Breast epithelium (tissue), 4 donors: ENCODE results near the gene SGK2. TPM values are rescaled to one million over a fixed set of nuclear protein-coding genes. Genes with fewer than 3 reads are reported as not detected.

ENCODE experiments used
- DNase-seq, 2 donors: peaks; one replicate each; pipeline ENCODE4 v3.0.0-alpha.2; 2019; ENCODE audit warnings: low spot score in 2 of 2
- H3K27ac ChIP-seq, 2 donors: fragments of 200-600 bp; sonication (generic) in 1 of 2; one replicate each; pipeline ENCODE4 v1.5.1; 2016 to 2019; ENCODE audit warnings: mild to moderate bottlenecking in 1 of 2
- H3K27me3 ChIP-seq, 2 donors: fragments of 200-600 bp; sonication (generic) in 1 of 2; one replicate each; pipeline versions ENCODE4 v1.5.1 to v1.6.0; 2017 to 2019; ENCODE audit warnings: control low read depth in 1 of 2, mild to moderate bottlenecking in 1 of 2
- H3K36me3 ChIP-seq: fragments of 200-600 bp; one replicate; pipeline ENCODE4 v1.5.1; 2019
- H3K4me1 ChIP-seq, 2 donors: fragments of 200-600 bp; sonication (generic); one replicate each; pipeline ENCODE4 v1.5.1; 2016 to 2019; ENCODE audit warnings: control low read depth in 1 of 2
- H3K4me3 ChIP-seq, 3 donors: fragments of 200-600 bp; sonication (generic); 1 replicate in 2 of 3; 2 replicates in 1 of 3; pipeline ENCODE4 v1.5.1; 2016 to 2019; ENCODE audit warnings: mild to moderate bottlenecking in 3 of 3, moderate library complexity in 2 of 3
- H3K9me3 ChIP-seq, 2 donors: fragments of 200-600 bp; sonication (generic) in 1 of 2; one replicate each; pipeline ENCODE4 v1.5.1; 2016 to 2019; ENCODE audit warnings: control low read depth in 1 of 2
- CTCF ChIP-seq, 3 donors: fragments of 450-650 bp; IDR thresholded peaks; one replicate each; pipeline ENCODE4 v1.5.1; 2016 to 2017; ENCODE audit warnings: antibody characterized with exemption in 3 of 3, mild to moderate bottlenecking in 3 of 3, moderate library complexity in 3 of 3
- POLR2A ChIP-seq: fragments of 450-650 bp; IDR thresholded peaks from one replicate; pipeline ENCODE4 v1.6.1; 2016; ENCODE audit warnings: antibody characterized with exemption, mild to moderate bottlenecking, moderate library complexity
- POLR2AphosphoS5 ChIP-seq, 3 donors: sonication (generic); formaldehyde crosslinking; IDR thresholded peaks; one replicate each; pipeline ENCODE4 v1.6.1; 2017; ENCODE audit warnings: antibody characterized with exemption in 3 of 3
- intact Hi-C: fragments of 100-400 bp; cut with DNase I; formaldehyde crosslinking; loops from one replicate; pipeline ENCODE4 v1.15.1; 2023; ENCODE audit warnings: low total_unique reads
- total RNA-seq, 3 donors: library from RNA; depleted of rRNA; stranded (reverse); fragments of >200 nt; gene quantifications; one replicate each; pipeline ENCODE4 v1.1.0, GENCODE V29; 2016

SGK2 gene
- total RNA-seq, 3 donors from 2014 or later = 4.1 to 8.2 (median 6.4) TPM

- Histone ChIP-seq H3K4me1 (no peaks in the 10 kb centered on the region), H3K27me3 (no peaks in the 10 kb centered on the region), H3K36me3 (no peaks in the 10 kb centered on the region), H3K27ac (no peak overlapping the region), H3K9me3 (no peaks in the 10 kb centered on the region), H3K4me3 (no peak overlapping the region)
- DNase-seq = no peak
- TF ChIP-seq POLR2AphosphoS5 (IDR thresholded peaks at IDR 0.05) (no peak), CTCF (IDR thresholded peaks at IDR 0.05) (no peak), POLR2A (no peak)
- intact Hi-C loops = loop anchor here (2.0 kb wide), 1 partner anchor 77 kb away; no protein-coding TSS in a partner anchor
Observed at GRCh38 chr20:43571310-43571709, 12.5 kb downstream of the SGK2 start.

GRCh38 chr20:43571771-43572170, 12.9 kb downstream of the SGK2 start:
- intact Hi-C loops = loop anchor here (2.0 kb wide), 1 partner anchor 77 kb away; no protein-coding TSS in a partner anchor
- H3K4me1 ChIP-seq = no peaks in the 10 kb centered on the region
- no peaks in the 10 kb centered on the region for H3K9me3 ChIP-seq
- H3K27ac ChIP-seq = no peak overlapping the region
- DNase-seq = no peak
- no peak for TF ChIP-seq POLR2A
- no peak for TF ChIP-seq CTCF (IDR thresholded peaks at IDR 0.05)
- no peak for TF ChIP-seq POLR2AphosphoS5 (IDR thresholded peaks at IDR 0.05)
- H3K36me3 ChIP-seq = no peaks in the 10 kb centered on the region
- no peaks in the 10 kb centered on the region for H3K27me3 ChIP-seq
- H3K4me3 ChIP-seq = no peak overlapping the region

- Histone ChIP-seq H3K27ac (no peak overlapping the region), H3K36me3 (no peaks in the 10 kb centered on the region), H3K27me3 (no peaks in the 10 kb centered on the region), H3K4me3 (no peak overlapping the region), H3K9me3 (no peaks in the 10 kb centered on the region), H3K4me1 (no peaks in the 10 kb centered on the region)
- TF ChIP-seq CTCF (IDR thresholded peaks at IDR 0.05) (no peak), POLR2AphosphoS5 (IDR thresholded peaks at IDR 0.05) (no peak), POLR2A (no peak)
- intact Hi-C loops = no loop called here
- DNase-seq = no peak
Observed at GRCh38 chr20:43572891-43573290, 14.1 kb downstream of the SGK2 start.

- TF ChIP-seq CTCF (IDR thresholded peaks at IDR 0.05) = no peak
- no peak for TF ChIP-seq POLR2A
- no peak for DNase-seq
- intact Hi-C loops = no loop called here
Observed at GRCh38 chr20:43576108-43576507, 17.3 kb downstream of the SGK2 start.

GRCh38 chr20:43579861-43580793, 21.3 kb downstream of the SGK2 start:
- no peaks in the 10 kb centered on the region for H3K9me3 ChIP-seq
- H3K4me1 ChIP-seq = no peaks in the 10 kb centered on the region
- intact Hi-C loops = no loop called here
- no peak for TF ChIP-seq POLR2A
- TF ChIP-seq POLR2AphosphoS5 (IDR thresholded peaks at IDR 0.05) = no peak
- no peak for TF ChIP-seq CTCF (IDR thresholded peaks at IDR 0.05)
- no peak overlapping the region for H3K4me3 ChIP-seq
- DNase-seq = no peak
- H3K27ac ChIP-seq = no peak overlapping the region
- no peaks in the 10 kb centered on the region for H3K27me3 ChIP-seq
- no peaks in the 10 kb centered on the region for H3K36me3 ChIP-seq

More at GRCh38 chr20:43576108-43576507, 17.3 kb downstream of the SGK2 start:
- no peaks in the 10 kb centered on the region for H3K36me3 ChIP-seq
- no peak overlapping the region for H3K4me3 ChIP-seq
- no peak overlapping the region for H3K27ac ChIP-seq
- no peaks in the 10 kb centered on the region for H3K4me1 ChIP-seq
- H3K9me3 ChIP-seq = no peaks in the 10 kb centered on the region
- no peaks in the 10 kb centered on the region for H3K27me3 ChIP-seq
